ENCODE data around the gene GRHL3. TPM values are rescaled to one million over a fixed set of nuclear protein-coding genes. Genes with fewer than 3 reads are reported as not detected.
A peak's percentile ranks its signal among the peaks of the same experiment; 100 is the strongest.

GRHL3 gene
- total RNA-seq, 4 donors from 2014 or later: 0.11 to 0.27 TPM; not detected in 2

- intact Hi-C loops (cut with DNase I): no loop called here
- no peak for TF ChIP-seq CTCF (IDR thresholded peaks at IDR 0.05)
- TF ChIP-seq POLR2A (IDR thresholded peaks at IDR 0.05): no peak
- Histone ChIP-seq H3K4me1 (peaks cover 23 to 38% of the 10 kb centered on the region in 2 donors), H3K27me3 (peaks cover 3% of the 10 kb centered on the region), H3K36me3 (no peaks in the 10 kb centered on the region), H3K9me3 (no peaks in the 10 kb centered on the region), H3K27ac (no peak overlapping the region), H3K4me3 (replicated peaks in 1 of 3) (no peak overlapping the region)
- WGBS, 2 donors: 44 to 45% methylated on average over 5 of the region's 5 CpGs
- no peak for DNase-seq
Observed at GRCh38 chr1:24318615-24319311, 394 bp upstream of the GRHL3 start.

- peaks cover 3% of the 10 kb centered on the region for H3K27me3 ChIP-seq
Observed at GRCh38 chr1:24319962-24320361, 805 bp downstream of the GRHL3 start.

GRCh38 chr1:24321126-24321525 is 2.0 kb downstream of the GRHL3 start:
- Histone ChIP-seq H3K9me3 (no peaks in the 10 kb centered on the region), H3K27me3 (peaks cover 3% of the 10 kb centered on the region), H3K4me1 (peaks cover 23 to 32% of the 10 kb centered on the region in 2 donors), H3K4me3 (replicated peaks in 1 of 3) (no peak overlapping the region), H3K36me3 (no peaks in the 10 kb centered on the region), H3K27ac (no peak overlapping the region)
- intact Hi-C loops (cut with DNase I): no loop called here
- 90 to 94% methylated on average over 6 to 8 of the region's 8 CpGs for WGBS, 2 donors
- DNase-seq: no peak
- TF ChIP-seq POLR2A (IDR thresholded peaks at IDR 0.05) (no peak), CTCF (IDR thresholded peaks at IDR 0.05) (no peak)

More at GRCh38 chr1:24319962-24320361, 805 bp downstream of the GRHL3 start:
- H3K27ac ChIP-seq: no peak overlapping the region
- 100% methylated on average over 1 of the region's 1 CpG for WGBS, 2 donors
- H3K36me3 ChIP-seq: no peaks in the 10 kb centered on the region
- no peak overlapping the region for H3K4me3 ChIP-seq (replicated peaks in 1 of 3)
- DNase-seq: no peak
- intact Hi-C loops (cut with DNase I): no loop called here
- H3K4me1 ChIP-seq: peaks cover 23 to 35% of the 10 kb centered on the region in 2 donors
- TF ChIP-seq CTCF (IDR thresholded peaks at IDR 0.05): no peak
- TF ChIP-seq POLR2A (IDR thresholded peaks at IDR 0.05): no peak
- no peaks in the 10 kb centered on the region for H3K9me3 ChIP-seq

GRCh38 chr1:24321697-24322469 is 2.7 kb downstream of the GRHL3 start:
- WGBS, 2 donors: 11 to 56% methylated on average over 18 to 21 of the region's 72 CpGs
- Histone ChIP-seq H3K9me3 (no peaks in the 10 kb centered on the region), H3K27me3 (peaks cover 3% of the 10 kb centered on the region), H3K4me3 (replicated peaks in 1 of 3) (peak overlapping the region in 2 of 3 donors; percentile 25 to 33), H3K27ac (peak overlapping the region in 1 of 3 donors; percentile 2), H3K36me3 (no peaks in the 10 kb centered on the region), H3K4me1 (peaks cover 23 to 32% of the 10 kb centered on the region in 2 donors)
- intact Hi-C loops (cut with DNase I): no loop called here
- peak; percentile 13 to 14 for DNase-seq
- TF ChIP-seq POLR2A (IDR thresholded peaks at IDR 0.05) (no peak), CTCF (IDR thresholded peaks at IDR 0.05) (no peak)

All from thyroid gland (tissue), 4 donors.